T-helper 1 cell treated with Interleukin-12 subunit alpha and Interleukin-12 subunit beta and Interleukin-4 antibody, amounts not matched to agents 30 ng/mL and 1 ng/mL, for 36 hours (primary cell): Measurements from ENCODE around the gene IPPK. TPM values are rescaled to one million over a fixed set of nuclear protein-coding genes. Genes with fewer than 3 reads are reported as not detected.

Experiments used
- intact Hi-C: fragments of 100-400 bp; cut with micrococcal nuclease; formaldehyde crosslinking; loops from one replicate; pipeline ENCODE4 v1.15.1; 2024
- total RNA-seq: library from RNA; stranded (reverse); gene quantifications from 2 replicates; pipeline ENCODE4 v1.2.3, GENCODE V29; 2022

The IPPK gene, protein sequence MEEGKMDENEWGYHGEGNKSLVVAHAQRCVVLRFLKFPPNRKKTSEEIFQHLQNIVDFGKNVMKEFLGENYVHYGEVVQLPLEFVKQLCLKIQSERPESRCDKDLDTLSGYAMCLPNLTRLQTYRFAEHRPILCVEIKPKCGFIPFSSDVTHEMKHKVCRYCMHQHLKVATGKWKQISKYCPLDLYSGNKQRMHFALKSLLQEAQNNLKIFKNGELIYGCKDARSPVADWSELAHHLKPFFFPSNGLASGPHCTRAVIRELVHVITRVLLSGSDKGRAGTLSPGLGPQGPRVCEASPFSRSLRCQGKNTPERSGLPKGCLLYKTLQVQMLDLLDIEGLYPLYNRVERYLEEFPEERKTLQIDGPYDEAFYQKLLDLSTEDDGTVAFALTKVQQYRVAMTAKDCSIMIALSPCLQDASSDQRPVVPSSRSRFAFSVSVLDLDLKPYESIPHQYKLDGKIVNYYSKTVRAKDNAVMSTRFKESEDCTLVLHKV
- 15.2 and 17.5 TPM in 2 replicates for total RNA-seq

- intact Hi-C loops, result loop anchor here (1.0 to 10.0 kb wide), 12 partner anchors 36 to 1495 kb away; partner anchors contain the start of genes CARD19, CENPP, FAM120AOS and IARS1
These were observed at the start of gene IPPK for GRCh38 chr9:92669890-92670708. Gene IPPK, minus strand, starts transcription at chr9:92670131. Its CDS starts 143 bp downstream, at chr9:92669988.

GRCh38 chr9:92719028-92719647, 49.2 kb upstream of the IPPK start:
- intact Hi-C loops, result no loop called here

GRCh38 chr9:92718086-92719001, 48.4 kb upstream of the IPPK start:
- intact Hi-C loops, result no loop called here

- intact Hi-C loops, result no loop called here
These were observed 47.5 kb upstream of the IPPK start for GRCh38 chr9:92717201-92718085.

GRCh38 chr9:92716557-92716956, 46.6 kb upstream of the IPPK start:
- intact Hi-C loops, result loop anchor here (1.0 kb wide), 2 partner anchors 49 to 75 kb away; no protein-coding TSS in a partner anchor

DNA sequence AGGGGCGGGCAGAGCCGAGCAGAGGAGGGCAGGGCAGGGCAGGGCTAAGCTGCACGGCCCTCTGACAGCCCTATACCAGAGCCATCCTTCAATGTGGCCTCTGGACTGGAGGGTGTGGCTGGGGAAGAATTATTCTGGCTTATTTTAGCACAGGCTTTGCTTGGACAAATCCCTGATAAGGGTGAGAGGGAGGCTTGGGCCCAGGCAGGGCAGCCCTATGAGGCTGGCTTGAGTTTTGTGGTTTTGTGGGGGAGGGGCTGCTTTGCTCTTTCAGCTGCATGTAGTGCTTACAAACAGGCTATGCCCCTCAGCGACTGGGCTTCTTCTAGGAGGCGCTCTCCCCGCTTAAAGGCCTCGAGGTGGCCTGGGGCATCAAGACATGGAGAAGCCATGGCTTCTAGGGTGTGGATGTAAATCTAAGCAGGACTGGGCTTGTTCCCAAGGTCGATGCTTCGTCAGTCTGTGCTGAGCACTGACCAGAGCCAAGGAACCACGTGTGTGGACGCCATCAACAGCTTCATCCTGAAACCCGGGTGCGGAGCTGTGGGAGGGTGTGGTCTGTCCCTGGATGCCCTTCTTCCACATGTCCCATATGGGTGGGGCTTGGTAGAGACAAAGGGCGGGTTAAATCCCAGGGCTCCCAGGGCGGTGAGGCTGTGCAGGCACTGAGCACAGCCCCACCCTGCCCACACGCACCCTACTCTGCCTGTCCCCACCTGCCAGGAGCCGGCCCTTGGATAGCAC, 45.7 kb upstream of the IPPK start:
- intact Hi-C loops, result loop anchor here (1.0 kb wide), 2 partner anchors 50 to 76 kb away; no protein-coding TSS in a partner anchor

DNA sequence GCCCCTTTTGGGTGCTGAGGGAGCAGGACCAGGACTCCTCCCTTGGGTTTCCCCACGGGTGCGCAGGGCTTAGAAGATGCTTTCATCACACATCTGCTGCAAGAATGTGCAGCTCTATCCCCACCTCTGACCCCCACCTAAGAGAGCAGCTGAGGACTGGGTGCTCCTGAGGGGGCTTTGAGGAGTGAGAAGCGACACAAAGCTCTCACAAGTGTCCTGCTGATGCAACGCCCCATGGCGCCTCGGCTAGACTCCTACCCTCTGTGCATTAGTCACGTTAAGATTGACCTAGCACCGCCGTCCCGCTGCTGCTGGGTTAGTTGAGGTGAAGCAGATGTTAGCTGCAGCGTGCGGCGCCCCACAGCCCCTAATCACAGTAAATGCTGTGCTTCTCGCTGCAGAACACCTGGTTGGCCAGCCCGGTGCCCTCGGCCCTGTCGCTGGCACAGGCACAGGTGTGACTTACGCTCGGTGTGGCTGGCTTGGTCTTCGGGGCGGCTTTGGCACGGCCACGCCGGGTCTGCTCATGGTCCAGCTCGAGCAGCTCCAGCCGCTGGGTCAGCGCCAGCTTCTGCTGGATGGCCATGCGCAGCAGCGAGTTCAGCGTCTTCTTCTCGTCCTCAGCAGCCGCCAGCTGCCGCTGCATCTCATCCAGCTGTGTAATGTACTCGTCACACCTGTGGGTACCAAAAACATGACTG, 45.0 kb upstream of the IPPK start:
- intact Hi-C loops, result no loop called here

- intact Hi-C loops, result no loop called here
These were observed 44.1 kb upstream of the IPPK start for GRCh38 chr9:92714016-92714415.

- intact Hi-C loops, result no loop called here
These were observed 43.6 kb upstream of the IPPK start for GRCh38 chr9:92713528-92713927.

GRCh38 chr9:92712767-92713166, 42.8 kb upstream of the IPPK start:
- intact Hi-C loops, result no loop called here

- intact Hi-C loops, result no loop called here
These were observed 41.9 kb upstream of the IPPK start for GRCh38 chr9:92711844-92712243.

- intact Hi-C loops, result no loop called here
These were observed 41.2 kb upstream of the IPPK start for GRCh38 chr9:92711146-92711545.

DNA sequence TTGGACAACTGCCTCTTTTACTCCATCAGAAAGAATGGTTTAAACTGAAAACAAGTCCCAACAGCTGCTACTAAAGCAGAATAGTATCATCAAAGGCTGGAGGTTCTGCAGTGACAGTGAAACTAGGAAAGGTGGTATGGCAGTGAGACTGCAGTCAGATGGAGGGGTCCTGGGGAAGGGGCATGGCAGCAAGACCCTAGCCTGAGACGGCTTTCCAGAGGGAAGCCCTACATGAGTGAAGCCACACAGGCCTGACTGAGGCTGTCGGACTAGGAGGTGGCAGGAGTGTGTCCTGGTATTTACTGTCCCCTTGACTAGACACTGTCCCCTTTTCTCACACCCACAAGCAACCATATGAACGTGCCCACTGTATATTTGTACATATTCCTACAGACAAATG, 40.4 kb upstream of the IPPK start:
- intact Hi-C loops, result no loop called here

GRCh38 chr9:92709954-92710353, 40.0 kb upstream of the IPPK start:
- intact Hi-C loops, result no loop called here

- intact Hi-C loops, result no loop called here
These were observed 39.3 kb upstream of the IPPK start for GRCh38 chr9:92709240-92709639.

DNA sequence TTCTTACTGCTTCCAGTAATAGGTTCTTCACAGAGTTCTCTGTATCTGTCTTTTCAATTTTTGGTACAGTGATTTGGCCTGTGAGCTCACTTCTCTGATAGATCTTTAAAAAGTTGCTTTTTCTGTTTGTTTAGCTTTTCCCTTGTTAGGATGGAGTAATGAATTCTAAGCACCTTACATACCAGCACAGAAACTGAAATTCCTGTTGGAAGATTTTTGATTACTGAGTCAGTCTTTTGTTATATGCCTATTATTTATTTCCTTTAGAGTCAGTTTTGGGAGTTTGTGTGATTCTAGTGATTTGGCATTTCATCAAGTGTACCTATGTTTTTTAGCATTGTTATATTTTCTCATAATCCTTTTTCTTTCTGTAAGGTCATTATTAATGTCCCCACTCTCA, 37.6 kb upstream of the IPPK start:
- intact Hi-C loops, result no loop called here

DNA sequence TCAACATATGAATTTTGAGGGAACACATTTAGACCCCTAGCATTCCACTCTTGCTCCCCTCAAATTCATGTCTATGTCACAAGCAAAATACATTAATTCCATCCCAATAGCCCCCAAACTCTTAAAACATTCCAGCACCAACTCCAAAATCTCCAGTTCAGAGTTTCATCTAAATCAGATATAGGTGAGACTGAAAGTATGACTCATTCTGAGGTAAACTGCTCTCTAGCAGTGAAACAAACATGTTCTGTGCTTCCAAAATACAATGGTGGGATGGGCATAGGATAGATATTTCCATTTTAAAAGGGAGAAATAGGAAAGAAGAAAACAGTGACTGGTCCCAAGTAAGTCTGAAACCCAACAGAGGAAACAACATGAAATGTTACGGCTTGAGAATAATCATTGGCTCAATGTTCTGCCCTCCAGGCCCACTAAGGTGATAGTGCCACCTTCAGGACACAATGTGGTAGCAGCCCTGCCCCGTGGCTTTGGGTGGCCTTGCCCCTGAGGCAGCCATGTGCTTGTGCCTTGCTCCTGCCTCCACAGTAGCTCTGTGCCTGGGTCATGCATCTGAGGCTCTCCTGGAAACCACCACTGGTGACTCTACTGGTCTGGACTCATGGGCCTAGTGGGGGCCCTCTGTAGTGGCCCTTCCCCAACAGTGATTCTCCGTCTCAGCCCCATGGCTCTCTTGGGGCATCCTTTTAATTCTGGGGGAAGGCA, 36.4 kb upstream of the IPPK start:
- intact Hi-C loops, result loop anchor here (1.0 kb wide), 2 partner anchors 36 to 572 kb away; partner anchors contain the start of gene IPPK
